Stomach (tissue), 4 donors: ENCODE measurements around the gene ARHGEF3.

ENCODE experiments used
- CTCF ChIP-seq, 7 experiments: fragments of 450-650 bp in 4 of 7; fragments of 200-600 bp in 3 of 7; sonication (generic) in 3 of 7; IDR thresholded peaks; one replicate each; pipeline ENCODE4 v1.5.1; 2016 to 2019; ENCODE audit warnings: antibody characterized with exemption in 7 of 7, control low read depth in 2 of 7, mild to moderate bottlenecking in 1 of 7
- EP300 ChIP-seq: sonication (generic); formaldehyde crosslinking; IDR thresholded peaks from one replicate; pipeline ENCODE4 v1.6.1; 2017; ENCODE audit warnings: antibody characterized with exemption
- POLR2A ChIP-seq, 4 donors: fragments of 450-650 bp; IDR thresholded peaks; one replicate each; pipeline ENCODE4 v1.6.1; 2016; ENCODE audit warnings: antibody characterized with exemption in 4 of 4, control low read depth in 2 of 4, mild to moderate bottlenecking in 1 of 4, moderate library complexity in 1 of 4
- POLR2AphosphoS5 ChIP-seq, 3 donors: sonication (generic); formaldehyde crosslinking; IDR thresholded peaks; one replicate each; pipeline ENCODE4 v1.6.1; 2016; ENCODE audit warnings: antibody characterized with exemption in 3 of 3

GRCh38 chr3:56849698-56850097, 47.9 kb upstream of the ARHGEF3 start:
- no peak for TF ChIP-seq CTCF (IDR thresholded peaks at IDR 0.05)
- no peak for TF ChIP-seq POLR2AphosphoS5 (IDR thresholded peaks at IDR 0.05)
- TF ChIP-seq POLR2A (IDR thresholded peaks at IDR 0.05): no peak
- TF ChIP-seq EP300: no peak
